AG10803 (cell line): Measurements from ENCODE around the gene TAS2R1.

ENCODE experiments used
- DNase-seq: peaks from one replicate; pipeline ENCODE4 v3.0.0; 2010; ENCODE audit warnings: low read depth
- H3K4me3 ChIP-seq: 2 replicates; pipeline ENCODE4 v1.5.1; 2011; ENCODE audit warnings: mild to moderate bottlenecking, low read length, control low read depth
- CTCF ChIP-seq: conservative IDR thresholded peaks from 2 replicates; pipeline ENCODE4 v1.5.1; 2011; ENCODE audit warnings: mild to moderate bottlenecking, low read length, control low read depth, inconsistent platforms

The TAS2R1 gene

GRCh38 chr5:9594913-9595312, 35.2 kb downstream of the TAS2R1 start:
- no peak for DNase-seq
- TF ChIP-seq CTCF: no peak
- no peak overlapping the region for H3K4me3 ChIP-seq

GRCh38 chr5:9589049-9589835, 40.9 kb downstream of the TAS2R1 start:
- no peak for TF ChIP-seq CTCF
- H3K4me3 ChIP-seq: no peak overlapping the region
- DNase-seq: no peak

- no peak for DNase-seq
- TF ChIP-seq CTCF: no peak
- H3K4me3 ChIP-seq: no peak overlapping the region
These were observed 41.9 kb downstream of the TAS2R1 start for GRCh38 chr5:9588254-9588653.

GRCh38 chr5:9587135-9587534, 43.0 kb downstream of the TAS2R1 start:
- TF ChIP-seq CTCF: no peak
- H3K4me3 ChIP-seq: no peak overlapping the region

GRCh38 chr5:9582406-9582805, 47.7 kb downstream of the TAS2R1 start:
- TF ChIP-seq CTCF: no peak
- H3K4me3 ChIP-seq: no peak overlapping the region
- peak; percentile 16 for DNase-seq

More at GRCh38 chr5:9587135-9587534, 43.0 kb downstream of the TAS2R1 start:
- no peak for DNase-seq
